ENCODE results near the gene ABHD2. TPM values are rescaled to one million over a fixed set of nuclear protein-coding genes. Genes with fewer than 3 reads are reported as not detected.

Gene ABHD2
- total RNA-seq, 2 donors from 2014 or later = 50.8 to 136 TPM

- H3K27me3 ChIP-seq = no peaks in the 10 kb centered on the region
- H3K4me1 ChIP-seq = peaks cover 47% of the 10 kb centered on the region
- 76 to 79% methylated on average over 5 of the region's 5 CpGs for WGBS, 2 donors
- H3K27ac ChIP-seq = no peak overlapping the region
- DNase-seq (no peak), ATAC-seq (no peak)
- intact Hi-C loops (cut with DNase I) = no loop called here
- H3K9me3 ChIP-seq = no peaks in the 10 kb centered on the region
- no peak overlapping the region for H3K4me3 ChIP-seq
- TF ChIP-seq CTCF (IDR thresholded peaks at IDR 0.05) (no peak), POLR2A (IDR thresholded peaks at IDR 0.05) (no peak)
- peaks cover 0 to 1% of the 10 kb centered on the region in 2 donors for H3K36me3 ChIP-seq (replicated peaks in 1 of 2; ENCODE audit: insufficient read depth in 1 of 2, low read depth in 2 of 2)
Measured at GRCh38 chr15:89163271-89164055, 75.2 kb downstream of the ABHD2 start.

- DNase-seq (peak in 3 of 4 donors; percentile 37 to 44 (median 38)), ATAC-seq (no peak)
- H3K4me1 ChIP-seq = peaks cover 47% of the 10 kb centered on the region
- no peak for TF ChIP-seq POLR2A (IDR thresholded peaks at IDR 0.05)
- TF ChIP-seq CTCF (IDR thresholded peaks at IDR 0.05) = no peak
- 26 to 27% methylated on average over 7 of the region's 7 CpGs for WGBS, 2 donors
- peak overlapping the region in 3 of 4 donors; percentile 12 to 47 (median 44) for H3K27ac ChIP-seq
- intact Hi-C loops (cut with DNase I) = no loop called here
- no peaks in the 10 kb centered on the region for H3K27me3 ChIP-seq
- peaks cover 0 to 1% of the 10 kb centered on the region in 2 donors for H3K36me3 ChIP-seq (replicated peaks in 1 of 2; ENCODE audit: insufficient read depth in 1 of 2, low read depth in 2 of 2)
- no peak overlapping the region for H3K4me3 ChIP-seq
- H3K9me3 ChIP-seq = no peaks in the 10 kb centered on the region
Measured at GRCh38 chr15:89164712-89165211, 76.5 kb downstream of the ABHD2 start.

GRCh38 chr15:89165677-89166076, 77.4 kb downstream of the ABHD2 start:
- H3K36me3 ChIP-seq (replicated peaks in 1 of 2; ENCODE audit: insufficient read depth in 1 of 2, low read depth in 2 of 2) = peaks cover 0 to 4% of the 10 kb centered on the region in 2 donors
- H3K27ac ChIP-seq = peak overlapping the region in 3 of 4 donors; percentile 6 to 44 (median 11)
- DNase-seq = no peak
- 27 to 37% methylated on average over 2 of the region's 2 CpGs for whole genome bisulfite sequencing, 2 donors
- intact Hi-C loops (cut with DNase I) = no loop called here
- no peaks in the 10 kb centered on the region for H3K27me3 ChIP-seq
- no peaks in the 10 kb centered on the region for H3K9me3 ChIP-seq
- ATAC-seq = no peak
- H3K4me3 ChIP-seq = no peak overlapping the region
- H3K4me1 ChIP-seq = peaks cover 43% of the 10 kb centered on the region
- TF ChIP-seq POLR2A (IDR thresholded peaks at IDR 0.05) (no peak), CTCF (IDR thresholded peaks at IDR 0.05) (no peak)

GRCh38 chr15:89167267-89168176, 79.3 kb downstream of the ABHD2 start:
- Histone ChIP-seq H3K27me3 (no peaks in the 10 kb centered on the region), H3K36me3 (replicated peaks in 1 of 2; ENCODE audit: insufficient read depth in 1 of 2, low read depth in 2 of 2) (peaks cover 0 to 5% of the 10 kb centered on the region in 2 donors), H3K4me1 (peaks cover 42% of the 10 kb centered on the region), H3K4me3 (no peak overlapping the region), H3K9me3 (no peaks in the 10 kb centered on the region), H3K27ac (peak overlapping the region; percentile 36 to 44 (median 38))
- 42 to 50% methylated on average over 7 of the region's 7 CpGs for WGBS, 2 donors
- TF ChIP-seq POLR2A (IDR thresholded peaks at IDR 0.05) (no peak), CTCF (IDR thresholded peaks at IDR 0.05) (no peak)
- peak in 3 of 4 donors; percentile 39 to 69 (median 63) for DNase-seq
- ATAC-seq = peak; percentile 67
- intact Hi-C loops (cut with DNase I) = no loop called here
